Epithelial cell of prostate (primary cell): ENCODE measurements around the gene EOMES.

ENCODE experiments used
- DNase-seq: peaks from one replicate; pipeline ENCODE4 v3.0.0-alpha.2; 2011; ENCODE audit warnings: low read depth, low spot score
- H3K27ac ChIP-seq: fragments of 450-650 bp; 2 replicates; pipeline ENCODE4 v1.5.1; 2017; ENCODE audit warnings: mild to moderate bottlenecking

The EOMES gene

GRCh38 chr3:27685474-27685873 is 36.6 kb downstream of the EOMES start:
- no peak overlapping the region for H3K27ac ChIP-seq
- DNase-seq = no peak

GRCh38 chr3:27684302-27684701 is 37.8 kb downstream of the EOMES start:
- DNase-seq = no peak
- H3K27ac ChIP-seq = no peak overlapping the region

- peak overlapping the region; percentile 71 for H3K27ac ChIP-seq
- peak; percentile 41 for DNase-seq
These were observed 40.8 kb downstream of the EOMES start for GRCh38 chr3:27681249-27681748.

- peak overlapping the region; percentile 71 for H3K27ac ChIP-seq
- DNase-seq = no peak
These were observed 41.4 kb downstream of the EOMES start for GRCh38 chr3:27680517-27681246.

GRCh38 chr3:27679691-27680090 is 42.4 kb downstream of the EOMES start:
- DNase-seq = no peak
- H3K27ac ChIP-seq = peak overlapping the region; percentile 2

GRCh38 chr3:27678234-27678633 is 43.9 kb downstream of the EOMES start:
- no peak for DNase-seq
- peak overlapping the region; percentile 91 for H3K27ac ChIP-seq

- DNase-seq = peak; percentile 91
- peak overlapping the region; percentile 91 for H3K27ac ChIP-seq
These were observed 44.6 kb downstream of the EOMES start for GRCh38 chr3:27677565-27677964.

- DNase-seq = no peak
- H3K27ac ChIP-seq = peak overlapping the region; percentile 91
These were observed 46.8 kb downstream of the EOMES start for GRCh38 chr3:27675287-27675686.

- no peak for DNase-seq
- no peak overlapping the region for H3K27ac ChIP-seq
These were observed 48.4 kb downstream of the EOMES start for GRCh38 chr3:27673701-27674100.

- DNase-seq = no peak
- H3K27ac ChIP-seq = no peak overlapping the region
These were observed 51.0 kb downstream of the EOMES start for GRCh38 chr3:27671101-27671500.

- no peak for DNase-seq
- no peak overlapping the region for H3K27ac ChIP-seq
These were observed 51.5 kb downstream of the EOMES start for GRCh38 chr3:27670619-27671018.

- no peak overlapping the region for H3K27ac ChIP-seq
- DNase-seq = no peak
These were observed 52.5 kb downstream of the EOMES start for GRCh38 chr3:27669591-27669990.

- no peak overlapping the region for H3K27ac ChIP-seq
- no peak for DNase-seq
These were observed 54.4 kb downstream of the EOMES start for GRCh38 chr3:27667751-27668150.

- DNase-seq = no peak
- H3K27ac ChIP-seq = no peak overlapping the region
These were observed 55.4 kb downstream of the EOMES start for GRCh38 chr3:27666708-27667107.

- no peak for DNase-seq
- H3K27ac ChIP-seq = no peak overlapping the region
These were observed 55.9 kb downstream of the EOMES start for GRCh38 chr3:27666272-27666671.
